ENCODE results near the gene GLRX5. TPM values are rescaled to one million over a fixed set of nuclear protein-coding genes. Genes with fewer than 3 reads are reported as not detected.
A peak's percentile ranks its signal among the peaks of the same experiment; 100 is the strongest.

GLRX5 gene
- total RNA-seq, 1 donor from 2014 or later = 27.2 TPM

GRCh38 chr14:95496690-95497259, 38.1 kb upstream of the GLRX5 start:
- peak; percentile 8 for ATAC-seq
- H3K9me3 ChIP-seq = no peaks in the 10 kb centered on the region
- H3K4me1 ChIP-seq = peaks cover 26% of the 10 kb centered on the region
- no peaks in the 10 kb centered on the region for H3K27me3 ChIP-seq
- no peak for DNase-seq
- H3K27ac ChIP-seq = no peak overlapping the region
- intact Hi-C loops (cut with DNase I) = no loop called here
- H3K4me3 ChIP-seq = no peak overlapping the region
- no peak for TF ChIP-seq CTCF (IDR thresholded peaks at IDR 0.05)
- H3K36me3 ChIP-seq = no peaks in the 10 kb centered on the region

GRCh38 chr14:95497561-95498011, 37.3 kb upstream of the GLRX5 start:
- TF ChIP-seq CTCF (IDR thresholded peaks at IDR 0.05) = no peak

GRCh38 chr14:95498622-95499353, 36.1 kb upstream of the GLRX5 start:
- Histone ChIP-seq H3K4me1 (peaks cover 27% of the 10 kb centered on the region), H3K9me3 (no peaks in the 10 kb centered on the region), H3K27me3 (no peaks in the 10 kb centered on the region), H3K4me3 (no peak overlapping the region), H3K36me3 (no peaks in the 10 kb centered on the region), H3K27ac (no peak overlapping the region)
- DNase-seq (no peak), ATAC-seq (no peak)
- intact Hi-C loops (cut with DNase I) = no loop called here
- TF ChIP-seq CTCF (IDR thresholded peaks at IDR 0.05) = no peak

More at GRCh38 chr14:95497561-95498011, 37.3 kb upstream of the GLRX5 start:
- intact Hi-C loops (cut with DNase I) = no loop called here
- no peaks in the 10 kb centered on the region for H3K27me3 ChIP-seq
- no peak overlapping the region for H3K4me3 ChIP-seq
- H3K36me3 ChIP-seq = no peaks in the 10 kb centered on the region
- H3K4me1 ChIP-seq = peaks cover 26% of the 10 kb centered on the region
- no peaks in the 10 kb centered on the region for H3K9me3 ChIP-seq
- no peak overlapping the region for H3K27ac ChIP-seq
- ATAC-seq = no peak
- no peak for DNase-seq

- Histone ChIP-seq H3K36me3 (no peaks in the 10 kb centered on the region), H3K27ac (no peak overlapping the region), H3K27me3 (no peaks in the 10 kb centered on the region), H3K4me3 (no peak overlapping the region), H3K9me3 (no peaks in the 10 kb centered on the region), H3K4me1 (peaks cover 29% of the 10 kb centered on the region)
- intact Hi-C loops (cut with DNase I) = no loop called here
- no peak for ATAC-seq
- no peak for DNase-seq
- TF ChIP-seq CTCF (IDR thresholded peaks at IDR 0.05) = no peak
Observed at GRCh38 chr14:95499354-95499750, 35.5 kb upstream of the GLRX5 start.

GRCh38 chr14:95500201-95500681, 34.6 kb upstream of the GLRX5 start:
- intact Hi-C loops (cut with DNase I) = no loop called here
- Histone ChIP-seq H3K36me3 (no peaks in the 10 kb centered on the region), H3K4me1 (peaks cover 27% of the 10 kb centered on the region), H3K9me3 (no peaks in the 10 kb centered on the region), H3K27ac (no peak overlapping the region), H3K27me3 (no peaks in the 10 kb centered on the region), H3K4me3 (no peak overlapping the region)
- TF ChIP-seq CTCF (IDR thresholded peaks at IDR 0.05) = no peak
- DNase-seq (no peak), ATAC-seq (no peak)

All from upper lobe of right lung (tissue), 1 donor.